AG09309 (cell line): ENCODE results near the gene FGD5.

Source experiments
- DNase-seq: peaks from one replicate; pipeline ENCODE4 v3.0.0-alpha.2; 2010; ENCODE audit warnings: low read depth
- H3K4me3 ChIP-seq: 2 replicates; pipeline ENCODE4 v1.5.1; 2011; ENCODE audit warnings: mild to moderate bottlenecking, low read depth, low read length, moderate library complexity; ENCODE audit not compliant: control insufficient read depth
- TF ChIP-seq, protein P1 (sequence below): IDR thresholded peaks from 2 replicates; pipeline ENCODE4 v1.5.1; 2011; ENCODE audit warnings: mild to moderate bottlenecking, low read depth, low read length, inconsistent platforms; ENCODE audit not compliant: insufficient read depth, control insufficient read depth; ENCODE audit errors: missing control alignments

Gene FGD5

DNA sequence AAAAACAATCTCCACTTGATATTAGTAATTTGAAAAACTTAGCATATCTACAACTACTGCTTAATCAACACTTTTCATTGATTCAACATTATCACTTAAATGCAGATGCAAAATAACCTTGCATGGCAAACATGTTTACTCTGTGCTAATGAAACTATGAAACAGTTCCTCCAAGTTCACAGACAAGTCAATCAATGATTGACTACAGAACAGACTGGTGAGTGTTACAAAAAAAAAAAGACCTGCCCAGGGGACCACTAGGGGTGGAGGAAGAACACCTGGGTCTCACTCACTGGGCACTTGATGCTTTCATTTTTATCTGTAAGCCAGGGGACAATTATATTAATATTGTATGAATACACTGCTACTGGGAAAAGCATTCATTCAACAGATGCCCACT lies 124.3 kb downstream of the FGD5 start:
- H3K4me3 ChIP-seq = no peak overlapping the region
- TF ChIP-seq, protein P1, sequence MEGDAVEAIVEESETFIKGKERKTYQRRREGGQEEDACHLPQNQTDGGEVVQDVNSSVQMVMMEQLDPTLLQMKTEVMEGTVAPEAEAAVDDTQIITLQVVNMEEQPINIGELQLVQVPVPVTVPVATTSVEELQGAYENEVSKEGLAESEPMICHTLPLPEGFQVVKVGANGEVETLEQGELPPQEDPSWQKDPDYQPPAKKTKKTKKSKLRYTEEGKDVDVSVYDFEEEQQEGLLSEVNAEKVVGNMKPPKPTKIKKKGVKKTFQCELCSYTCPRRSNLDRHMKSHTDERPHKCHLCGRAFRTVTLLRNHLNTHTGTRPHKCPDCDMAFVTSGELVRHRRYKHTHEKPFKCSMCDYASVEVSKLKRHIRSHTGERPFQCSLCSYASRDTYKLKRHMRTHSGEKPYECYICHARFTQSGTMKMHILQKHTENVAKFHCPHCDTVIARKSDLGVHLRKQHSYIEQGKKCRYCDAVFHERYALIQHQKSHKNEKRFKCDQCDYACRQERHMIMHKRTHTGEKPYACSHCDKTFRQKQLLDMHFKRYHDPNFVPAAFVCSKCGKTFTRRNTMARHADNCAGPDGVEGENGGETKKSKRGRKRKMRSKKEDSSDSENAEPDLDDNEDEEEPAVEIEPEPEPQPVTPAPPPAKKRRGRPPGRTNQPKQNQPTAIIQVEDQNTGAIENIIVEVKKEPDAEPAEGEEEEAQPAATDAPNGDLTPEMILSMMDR = no peak
- no peak for DNase-seq

DNA sequence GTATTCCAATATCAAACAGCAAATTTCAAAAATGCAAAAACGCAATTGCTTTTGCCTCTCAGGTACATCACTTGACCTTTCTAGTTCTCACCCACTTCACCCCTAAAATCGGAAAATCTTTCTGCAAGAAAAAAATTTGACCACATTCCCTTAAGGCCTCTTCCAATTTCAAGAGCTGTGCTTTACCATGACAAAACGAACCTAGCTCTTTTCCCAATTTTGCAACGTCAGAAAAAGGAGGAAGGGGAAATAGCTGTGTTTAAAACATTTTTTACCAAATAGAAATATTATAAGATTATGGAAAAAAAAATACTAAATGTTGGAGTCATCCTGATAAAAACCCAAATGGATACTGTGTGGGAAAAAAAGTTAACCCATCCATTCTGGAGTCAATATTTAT lies 127.5 kb downstream of the FGD5 start:
- DNase-seq = no peak
- peak overlapping the region; percentile 96 for H3K4me3 ChIP-seq
- TF ChIP-seq, protein P1 = no peak

DNA sequence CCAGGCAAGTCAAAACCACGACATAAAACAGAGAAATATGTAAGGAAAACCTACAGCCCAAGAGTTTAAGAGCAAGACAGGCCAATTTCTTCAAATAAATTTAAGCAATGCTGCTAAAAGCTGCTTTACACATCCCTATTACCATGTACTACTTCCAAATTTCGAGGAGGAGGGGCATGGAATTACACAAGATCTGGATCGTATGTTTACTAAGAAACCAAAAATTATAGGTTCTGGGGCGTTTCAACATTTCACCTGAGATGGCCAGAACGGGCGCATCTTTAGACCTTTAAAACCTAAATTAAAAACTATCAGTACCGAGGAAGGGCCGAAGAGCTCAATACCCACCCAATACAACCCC lies 128.0 kb downstream of the FGD5 start:
- TF ChIP-seq, protein P1 = no peak
- DNase-seq = no peak
- H3K4me3 ChIP-seq = peak overlapping the region; percentile 96

DNA sequence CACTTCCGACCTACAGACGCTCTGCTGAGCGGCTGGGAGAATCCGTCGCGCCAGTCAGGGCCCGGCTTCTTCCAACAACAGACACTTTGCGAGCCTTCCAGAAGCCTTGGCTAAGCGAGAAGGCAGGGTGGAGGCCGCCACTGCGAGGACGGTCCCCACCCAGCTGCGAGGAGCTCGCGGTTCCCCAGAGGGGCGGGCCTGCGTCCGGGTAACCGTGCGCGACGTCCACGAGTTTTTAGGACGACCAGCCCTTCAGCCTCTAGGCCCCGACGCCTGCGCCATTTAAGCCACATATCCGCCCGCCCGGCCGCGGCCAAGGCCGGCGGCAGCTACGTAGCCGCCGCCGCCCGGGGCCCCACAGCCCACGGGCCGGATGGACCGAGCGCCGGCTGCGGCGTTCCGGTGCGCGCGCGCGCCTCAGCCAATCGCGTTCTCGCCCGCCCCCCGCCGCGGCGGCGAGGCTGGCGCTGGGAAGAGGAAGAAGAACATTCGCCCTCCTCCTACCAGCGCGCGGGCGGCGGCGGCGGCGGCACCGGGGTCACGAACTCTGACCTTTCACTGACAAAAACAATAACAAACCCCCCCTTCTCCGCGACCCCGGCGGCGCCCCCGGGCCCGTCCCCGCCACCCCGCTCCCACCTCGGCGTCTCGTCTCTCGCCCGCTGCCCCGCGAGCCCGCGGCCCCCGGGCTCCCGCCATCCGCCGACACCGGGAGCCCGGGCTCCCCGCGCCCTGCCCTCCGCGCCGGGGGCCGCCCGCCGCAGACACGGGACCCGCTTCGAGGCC lies 128.5 kb downstream of the FGD5 start, which contains the start of gene NR2C2:
Gene NR2C2 (plus strand): TSS at position 484 of the 786 bp plus-strand sequence. CDS start 56,332 bp downstream, outside the sequence.
- TF ChIP-seq, protein P1 = no peak
- no peak for DNase-seq
- H3K4me3 ChIP-seq = peak within 1 kb of the TSS; percentile 96

DNA sequence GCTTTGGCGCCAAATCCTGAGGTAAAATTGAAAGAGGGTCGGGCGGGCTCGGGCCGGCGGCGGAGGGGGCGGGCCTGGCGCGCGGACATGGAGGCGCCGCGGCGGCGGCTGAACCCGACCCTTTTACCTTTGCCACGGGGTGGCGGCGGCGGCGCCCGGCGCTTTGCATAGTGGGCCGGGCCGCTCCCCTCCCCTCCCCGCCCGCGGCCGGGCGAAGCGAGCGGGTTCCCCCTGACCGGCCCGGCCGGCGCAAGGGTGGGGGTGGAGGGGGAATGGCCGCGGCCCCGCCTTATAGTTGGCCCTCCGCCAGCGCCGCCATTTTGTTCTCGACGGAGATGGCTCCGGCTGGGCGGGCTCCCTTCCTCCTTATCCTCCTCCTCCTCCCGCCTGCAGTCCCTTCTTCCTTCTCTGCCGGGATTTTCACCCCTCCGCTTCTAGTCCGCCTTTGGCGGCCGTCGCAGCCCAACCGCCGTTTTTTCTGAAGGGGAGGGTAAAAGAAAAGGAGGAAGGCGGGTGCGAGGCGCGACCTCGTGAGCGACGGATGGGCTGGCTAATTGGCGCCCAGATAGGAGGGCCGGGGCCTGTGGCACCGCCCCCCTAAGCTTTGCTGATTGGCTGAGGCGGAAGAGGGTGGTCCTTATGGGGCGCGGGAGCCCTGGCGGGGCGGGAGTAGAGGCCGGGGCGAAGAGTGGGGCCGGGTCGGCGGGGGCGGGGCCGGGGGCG lies 129.3 kb downstream of the FGD5 start:
- TF ChIP-seq, protein P1 = no peak
- DNase-seq = peak; percentile 78
- peak overlapping the region; percentile 96 for H3K4me3 ChIP-seq

DNA sequence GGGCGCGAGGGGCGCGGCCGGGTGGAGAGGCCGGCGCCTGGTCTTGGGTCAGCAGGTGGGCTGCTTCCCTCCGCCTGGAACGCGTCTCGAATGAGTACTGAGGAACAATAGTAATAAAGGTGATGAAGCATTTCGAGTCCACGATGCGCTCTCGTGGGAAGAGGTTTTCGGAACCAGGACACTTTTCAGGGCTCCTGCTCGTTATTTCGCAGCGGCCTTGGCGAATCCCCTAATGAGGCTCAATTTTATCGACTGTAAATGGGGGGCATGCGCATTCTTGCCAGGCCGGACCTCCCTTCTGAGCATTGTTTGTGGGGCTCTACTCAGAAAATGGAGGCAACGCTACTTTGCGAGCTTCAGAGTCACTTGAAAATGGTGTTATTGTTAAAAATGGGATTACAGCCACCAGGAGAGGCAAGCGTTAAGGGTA lies 129.9 kb downstream of the FGD5 start:
- TF ChIP-seq, protein P1 = no peak
- H3K4me3 ChIP-seq = peak overlapping the region; percentile 96
- no peak for DNase-seq
